HG03025 (cell line): ENCODE results near the gene CD300LG.

Source experiments
- ATAC-seq: cut with Tn5 transposase; IDR thresholded peaks from one replicate; pipeline ENCODE4 v1.9.1; 2021; ENCODE audit warnings: mild to moderate bottlenecking, moderate library complexity; ENCODE audit not compliant: unreplicated experiment, low FRiP score

Gene CD300LG

GRCh38 chr17:43901861-43902589 is 55.0 kb downstream of the CD300LG start:
- no peak for ATAC-seq

GRCh38 chr17:43905400-43905984 is 58.5 kb downstream of the CD300LG start:
- no peak for ATAC-seq

GRCh38 chr17:43905985-43906852 is 59.2 kb downstream of the CD300LG start:
- no peak for ATAC-seq

- no peak for ATAC-seq
Observed at GRCh38 chr17:43906951-43907424, 60.0 kb downstream of the CD300LG start.

GRCh38 chr17:43907425-43907981 is 60.5 kb downstream of the CD300LG start, which contains the start of gene MPP2:
MPP2 (minus strand) TSS chr17:43907536; CDS start chr17:43904460, 3,076 bp downstream.
- ATAC-seq = no peak

- no peak for ATAC-seq
Observed at GRCh38 chr17:43907998-43908721, 61.2 kb downstream of the CD300LG start.

- no peak for ATAC-seq
Observed at GRCh38 chr17:43909537-43910231, 62.7 kb downstream of the CD300LG start.

GRCh38 chr17:43911904-43912303 is 64.9 kb downstream of the CD300LG start:
- no peak for ATAC-seq

- ATAC-seq = no peak
Observed at GRCh38 chr17:43912635-43913304, 65.8 kb downstream of the CD300LG start.
